ENCODE results near the gene GPR39. TPM values are rescaled to one million over a fixed set of nuclear protein-coding genes. Genes with fewer than 3 reads are reported as not detected.

The GPR39 gene
- total RNA-seq, 4 donors from 2014 or later: 0.15 TPM; not detected in 3

DNA sequence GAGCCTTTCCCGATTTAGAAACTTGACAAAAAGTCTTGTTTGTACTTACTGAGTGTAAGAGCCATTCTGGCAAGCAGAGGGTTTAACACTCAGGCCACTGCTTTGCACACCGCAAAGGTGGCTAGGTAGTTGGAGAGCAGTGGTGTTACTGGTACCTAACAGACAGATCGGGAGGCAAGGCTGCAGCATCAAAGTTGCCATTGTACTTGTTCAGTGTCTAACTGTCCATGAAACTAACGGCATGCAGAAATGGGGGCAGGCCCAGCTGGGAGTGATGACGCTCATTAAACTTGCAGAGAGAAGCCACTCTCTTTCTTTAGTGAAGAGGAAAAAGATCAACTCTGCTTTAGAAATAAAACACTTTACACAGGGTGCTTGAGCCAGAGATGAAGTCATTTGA lies 10.1 kb downstream of the GPR39 start:
- TF ChIP-seq, protein P1, sequence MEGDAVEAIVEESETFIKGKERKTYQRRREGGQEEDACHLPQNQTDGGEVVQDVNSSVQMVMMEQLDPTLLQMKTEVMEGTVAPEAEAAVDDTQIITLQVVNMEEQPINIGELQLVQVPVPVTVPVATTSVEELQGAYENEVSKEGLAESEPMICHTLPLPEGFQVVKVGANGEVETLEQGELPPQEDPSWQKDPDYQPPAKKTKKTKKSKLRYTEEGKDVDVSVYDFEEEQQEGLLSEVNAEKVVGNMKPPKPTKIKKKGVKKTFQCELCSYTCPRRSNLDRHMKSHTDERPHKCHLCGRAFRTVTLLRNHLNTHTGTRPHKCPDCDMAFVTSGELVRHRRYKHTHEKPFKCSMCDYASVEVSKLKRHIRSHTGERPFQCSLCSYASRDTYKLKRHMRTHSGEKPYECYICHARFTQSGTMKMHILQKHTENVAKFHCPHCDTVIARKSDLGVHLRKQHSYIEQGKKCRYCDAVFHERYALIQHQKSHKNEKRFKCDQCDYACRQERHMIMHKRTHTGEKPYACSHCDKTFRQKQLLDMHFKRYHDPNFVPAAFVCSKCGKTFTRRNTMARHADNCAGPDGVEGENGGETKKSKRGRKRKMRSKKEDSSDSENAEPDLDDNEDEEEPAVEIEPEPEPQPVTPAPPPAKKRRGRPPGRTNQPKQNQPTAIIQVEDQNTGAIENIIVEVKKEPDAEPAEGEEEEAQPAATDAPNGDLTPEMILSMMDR (IDR thresholded peaks at IDR 0.05 in 4 of 5, conservative IDR thresholded peaks at IDR 0.05 in 1 of 5): no peak
- no peak for TF ChIP-seq POLR2A (IDR thresholded peaks at IDR 0.05)
- ATAC-seq (no peak), DNase-seq (no peak)
- in situ Hi-C loops (cut with MboI; ENCODE audit: low sequenced_read_pairs in 4 of 4) (no loop called here), intact Hi-C loops (cut with DNase I; ENCODE audit: low total_unique reads) (no loop called here)
- H3K4me1 ChIP-seq: no peaks in the 10 kb centered on the region
- H3K4me3 ChIP-seq: no peak overlapping the region
- no peaks in the 10 kb centered on the region for H3K9me3 ChIP-seq
- no peak overlapping the region for H3K27ac ChIP-seq
- H3K27me3 ChIP-seq: no peaks in the 10 kb centered on the region
- no peaks in the 10 kb centered on the region for H3K36me3 ChIP-seq

DNA sequence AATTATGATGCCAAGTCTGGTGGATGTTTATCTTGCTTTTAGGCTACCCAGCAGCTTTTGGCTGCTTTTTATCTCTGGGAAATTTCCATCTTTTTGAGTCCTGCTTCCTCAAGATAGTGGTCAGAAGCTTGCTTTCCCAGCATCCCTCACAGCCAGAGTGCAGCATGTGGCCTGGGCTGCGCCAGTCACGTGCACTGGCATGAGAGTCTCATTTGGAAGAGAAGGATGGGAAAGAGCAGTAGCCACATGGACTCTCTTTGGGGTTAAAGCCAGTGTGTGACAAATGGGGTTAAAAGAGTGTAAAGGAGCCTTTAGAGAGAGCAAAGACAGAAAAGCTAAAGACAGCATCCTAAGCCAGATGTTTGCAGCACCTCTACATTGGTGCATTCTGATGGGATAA lies 12.7 kb downstream of the GPR39 start:
- TF ChIP-seq, protein P1 (IDR thresholded peaks at IDR 0.05 in 4 of 5, conservative IDR thresholded peaks at IDR 0.05 in 1 of 5): no peak
- no peak for TF ChIP-seq POLR2A (IDR thresholded peaks at IDR 0.05)
- Histone ChIP-seq H3K36me3 (no peaks in the 10 kb centered on the region), H3K27ac (no peak overlapping the region), H3K9me3 (no peaks in the 10 kb centered on the region), H3K27me3 (no peaks in the 10 kb centered on the region), H3K4me3 (no peak overlapping the region), H3K4me1 (no peaks in the 10 kb centered on the region)
- intact Hi-C loops (cut with DNase I; ENCODE audit: low total_unique reads): no loop called here
- ATAC-seq: no peak
- DNase-seq: no peak
- in situ Hi-C loops (cut with MboI; ENCODE audit: low sequenced_read_pairs in 4 of 4): no loop called here

DNA sequence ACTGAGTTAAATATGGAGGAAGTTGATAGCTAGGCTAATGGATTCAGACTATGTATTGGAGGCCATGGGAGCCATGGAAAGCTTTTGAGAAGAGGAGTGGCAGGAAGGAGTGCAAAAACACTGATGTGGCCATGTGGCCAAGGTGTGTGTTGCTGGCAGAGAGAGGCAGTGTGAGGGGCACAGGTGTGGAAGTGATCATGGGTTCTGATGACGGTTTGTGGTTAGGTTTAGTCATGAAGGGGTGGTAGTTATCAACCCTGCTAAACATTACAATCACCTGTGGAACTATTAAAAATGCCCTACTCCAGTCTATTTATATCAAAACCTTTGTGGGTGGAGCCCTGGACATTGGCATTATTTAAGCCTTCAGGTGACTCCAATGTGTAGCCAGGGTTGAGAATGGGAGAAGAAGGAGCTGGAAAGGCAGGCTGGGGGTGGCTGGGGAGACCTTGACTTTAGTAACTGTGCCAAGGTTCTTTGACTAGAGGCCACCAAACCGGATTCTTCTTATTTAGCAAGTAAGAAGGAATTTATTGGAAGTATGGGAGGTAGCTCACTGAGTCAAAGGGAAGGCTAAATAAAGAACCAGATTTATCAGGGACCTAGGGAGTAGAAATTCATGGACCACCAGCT lies 13.5 kb downstream of the GPR39 start:
- ATAC-seq: no peak
- in situ Hi-C loops (cut with MboI; ENCODE audit: low sequenced_read_pairs in 4 of 4): no loop called here
- intact Hi-C loops (cut with DNase I; ENCODE audit: low total_unique reads): no loop called here

DNA sequence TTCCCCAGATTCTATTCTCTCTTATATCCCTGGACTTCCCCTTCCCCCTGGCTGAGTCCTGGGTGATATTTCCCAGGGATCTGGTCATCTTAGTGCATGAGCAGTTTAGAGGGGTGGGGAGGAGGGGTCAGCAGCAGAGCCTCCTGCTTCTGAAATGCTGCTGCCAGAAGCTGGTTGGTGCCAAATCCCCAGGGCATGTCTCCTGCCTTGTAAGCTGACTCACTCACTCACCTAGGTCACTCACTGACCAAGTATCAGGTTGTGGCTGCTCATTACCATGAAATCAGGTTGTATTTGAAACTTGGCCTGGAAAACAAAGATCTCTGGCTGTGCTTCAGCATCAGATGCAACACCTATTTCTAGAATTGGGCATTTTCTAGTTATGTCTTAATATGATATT lies 14.3 kb downstream of the GPR39 start:
- intact Hi-C loops (cut with DNase I; ENCODE audit: low total_unique reads) (no loop called here), in situ Hi-C loops (cut with MboI; ENCODE audit: low sequenced_read_pairs in 4 of 4) (no loop called here)
- DNase-seq (no peak), ATAC-seq (no peak)
- H3K9me3 ChIP-seq: no peaks in the 10 kb centered on the region
- no peaks in the 10 kb centered on the region for H3K4me1 ChIP-seq
- H3K27me3 ChIP-seq: no peaks in the 10 kb centered on the region
- H3K36me3 ChIP-seq: no peaks in the 10 kb centered on the region
- no peak for TF ChIP-seq POLR2A (IDR thresholded peaks at IDR 0.05)
- TF ChIP-seq, protein P1 (IDR thresholded peaks at IDR 0.05 in 4 of 5, conservative IDR thresholded peaks at IDR 0.05 in 1 of 5): no peak
- H3K27ac ChIP-seq: no peak overlapping the region
- H3K4me3 ChIP-seq: no peak overlapping the region

More for the DNA sequence above, 13.5 kb downstream of the GPR39 start:
- H3K27me3 ChIP-seq: no peaks in the 10 kb centered on the region
- no peaks in the 10 kb centered on the region for H3K36me3 ChIP-seq
- H3K4me3 ChIP-seq: no peak overlapping the region
- no peak overlapping the region for H3K27ac ChIP-seq
- no peaks in the 10 kb centered on the region for H3K9me3 ChIP-seq
- no peaks in the 10 kb centered on the region for H3K4me1 ChIP-seq
- DNase-seq: no peak
- TF ChIP-seq, protein P1 (IDR thresholded peaks at IDR 0.05 in 4 of 5, conservative IDR thresholded peaks at IDR 0.05 in 1 of 5): no peak
- no peak for TF ChIP-seq POLR2A (IDR thresholded peaks at IDR 0.05)

Measured in gastrocnemius medialis (tissue), 4 donors.